Astrocyte (in vitro differentiated cells and primary cell): ENCODE results near the gene MXRA7.

Experiments used
- EZH2 ChIP-seq: IDR thresholded peaks from 2 replicates; pipeline ENCODE4 v1.6.1; 2012; ENCODE audit warnings: mild to moderate bottlenecking, low read length, inconsistent platforms; ENCODE audit not compliant: insufficient read depth
- TF ChIP-seq, protein P1 (sequence below): IDR thresholded peaks from 2 replicates; pipeline ENCODE4 v1.5.1; 2011; ENCODE audit warnings: low read depth, mild to moderate bottlenecking, inconsistent platforms, low read length, moderate library complexity; ENCODE audit not compliant: insufficient read depth

- TF ChIP-seq, protein P1, sequence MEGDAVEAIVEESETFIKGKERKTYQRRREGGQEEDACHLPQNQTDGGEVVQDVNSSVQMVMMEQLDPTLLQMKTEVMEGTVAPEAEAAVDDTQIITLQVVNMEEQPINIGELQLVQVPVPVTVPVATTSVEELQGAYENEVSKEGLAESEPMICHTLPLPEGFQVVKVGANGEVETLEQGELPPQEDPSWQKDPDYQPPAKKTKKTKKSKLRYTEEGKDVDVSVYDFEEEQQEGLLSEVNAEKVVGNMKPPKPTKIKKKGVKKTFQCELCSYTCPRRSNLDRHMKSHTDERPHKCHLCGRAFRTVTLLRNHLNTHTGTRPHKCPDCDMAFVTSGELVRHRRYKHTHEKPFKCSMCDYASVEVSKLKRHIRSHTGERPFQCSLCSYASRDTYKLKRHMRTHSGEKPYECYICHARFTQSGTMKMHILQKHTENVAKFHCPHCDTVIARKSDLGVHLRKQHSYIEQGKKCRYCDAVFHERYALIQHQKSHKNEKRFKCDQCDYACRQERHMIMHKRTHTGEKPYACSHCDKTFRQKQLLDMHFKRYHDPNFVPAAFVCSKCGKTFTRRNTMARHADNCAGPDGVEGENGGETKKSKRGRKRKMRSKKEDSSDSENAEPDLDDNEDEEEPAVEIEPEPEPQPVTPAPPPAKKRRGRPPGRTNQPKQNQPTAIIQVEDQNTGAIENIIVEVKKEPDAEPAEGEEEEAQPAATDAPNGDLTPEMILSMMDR: peak; percentile 82
- no peak for TF ChIP-seq EZH2
Measured at GRCh38 chr17:76714822-76715495, 4.2 kb upstream of the MXRA7 start.
